Embryonic facial prominence (tissue), 1 donor: ENCODE results near the gene TBC1D3G.
"Not testable (repeated sequence)": the region's sequence is repeated elsewhere in the genome, so short reads cannot be mapped to it uniquely, and the experiment has no call there.

Experiments used
- DNase-seq: peaks from one replicate; pipeline ENCODE4 v3.0.0-alpha.2; 2016; ENCODE audit errors: extremely low spot score

Gene TBC1D3G

GRCh38 chr17:36323584-36323983, at the start of gene TBC1D3G:
TSS of gene TBC1D3G (plus strand) at chr17:36323884. CDS start at chr17:36325412, 1,528 bp downstream.
- not testable (repeated sequence) for DNase-seq

GRCh38 chr17:36283256-36283655, 40.4 kb upstream of the TBC1D3G start:
- DNase-seq, result not testable (repeated sequence)

- DNase-seq, result not testable (repeated sequence)
These were observed 39.5 kb upstream of the TBC1D3G start for GRCh38 chr17:36284219-36284618.

- DNase-seq, result not testable (repeated sequence)
These were observed 33.6 kb upstream of the TBC1D3G start for GRCh38 chr17:36289965-36290612.

- DNase-seq, result not testable (repeated sequence)
These were observed 28.5 kb upstream of the TBC1D3G start for GRCh38 chr17:36295161-36295560.

GRCh38 chr17:36315736-36316135, 7.9 kb upstream of the TBC1D3G start:
- DNase-seq, result not testable (repeated sequence)

- not testable (repeated sequence) for DNase-seq
These were observed 38.8 kb downstream of the TBC1D3G start for GRCh38 chr17:36362496-36362895.

GRCh38 chr17:36375938-36376337, 52.3 kb downstream of the TBC1D3G start:
- DNase-seq, result not testable (repeated sequence)
